GM21717 (cell line): ENCODE results near the gene KIFC1.
A peak's percentile ranks its signal among the peaks of the same experiment; 100 is the strongest.

Source experiments
- ATAC-seq: cut with Tn5 transposase; IDR thresholded peaks from one replicate; pipeline ENCODE4 v1.9.1; 2021; ENCODE audit warnings: mild to moderate bottlenecking, moderate library complexity; ENCODE audit not compliant: unreplicated experiment

The KIFC1 gene

DNA sequence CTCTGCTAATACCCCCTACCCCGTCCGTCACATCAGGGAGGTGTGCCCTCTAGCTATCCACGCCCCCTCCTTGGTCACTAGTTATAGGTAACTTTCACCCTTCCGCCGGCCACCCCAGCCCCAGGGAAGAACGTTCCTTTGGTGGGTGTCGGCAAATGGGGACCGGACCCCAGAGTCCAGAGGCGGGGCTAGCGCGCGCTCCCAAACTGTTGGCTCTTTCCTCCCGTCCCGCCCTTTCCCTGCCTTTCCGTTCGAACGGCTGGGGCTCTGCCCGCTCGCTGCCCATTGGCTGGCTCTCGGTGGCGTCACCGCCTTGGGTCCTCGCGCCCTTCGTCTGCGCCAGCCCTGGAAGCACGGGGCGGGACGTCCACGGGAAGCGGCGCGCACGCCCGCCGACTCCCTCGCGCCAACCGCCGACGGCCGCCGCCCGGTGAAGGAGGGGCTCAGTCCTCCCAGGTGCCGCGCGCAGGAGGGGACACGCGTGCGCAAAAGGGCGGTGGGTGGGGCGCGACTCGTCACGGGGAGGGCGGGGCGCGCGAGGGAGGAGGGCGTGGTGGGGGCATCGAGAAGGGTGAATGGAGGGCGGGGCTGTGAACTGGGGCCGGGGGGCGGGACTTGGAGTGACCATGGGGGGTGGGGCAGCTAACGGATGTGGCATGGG, 18.6 kb downstream of the KIFC1 start:
- ATAC-seq, result peak; percentile 60

GRCh38 chr6:33410711-33411631, 19.3 kb downstream of the KIFC1 start, which contains the start of gene PHF1:
TSS of gene PHF1 (plus strand) at chr6:33411014. CDS start at chr6:33412264, 1,250 bp downstream.
- ATAC-seq, result peak; percentile 20

- ATAC-seq, result no peak
Observed at GRCh38 chr6:33411632-33412005, 20.0 kb downstream of the KIFC1 start.

GRCh38 chr6:33412140-33413009, 20.8 kb downstream of the KIFC1 start:
- ATAC-seq, result no peak

DNA sequence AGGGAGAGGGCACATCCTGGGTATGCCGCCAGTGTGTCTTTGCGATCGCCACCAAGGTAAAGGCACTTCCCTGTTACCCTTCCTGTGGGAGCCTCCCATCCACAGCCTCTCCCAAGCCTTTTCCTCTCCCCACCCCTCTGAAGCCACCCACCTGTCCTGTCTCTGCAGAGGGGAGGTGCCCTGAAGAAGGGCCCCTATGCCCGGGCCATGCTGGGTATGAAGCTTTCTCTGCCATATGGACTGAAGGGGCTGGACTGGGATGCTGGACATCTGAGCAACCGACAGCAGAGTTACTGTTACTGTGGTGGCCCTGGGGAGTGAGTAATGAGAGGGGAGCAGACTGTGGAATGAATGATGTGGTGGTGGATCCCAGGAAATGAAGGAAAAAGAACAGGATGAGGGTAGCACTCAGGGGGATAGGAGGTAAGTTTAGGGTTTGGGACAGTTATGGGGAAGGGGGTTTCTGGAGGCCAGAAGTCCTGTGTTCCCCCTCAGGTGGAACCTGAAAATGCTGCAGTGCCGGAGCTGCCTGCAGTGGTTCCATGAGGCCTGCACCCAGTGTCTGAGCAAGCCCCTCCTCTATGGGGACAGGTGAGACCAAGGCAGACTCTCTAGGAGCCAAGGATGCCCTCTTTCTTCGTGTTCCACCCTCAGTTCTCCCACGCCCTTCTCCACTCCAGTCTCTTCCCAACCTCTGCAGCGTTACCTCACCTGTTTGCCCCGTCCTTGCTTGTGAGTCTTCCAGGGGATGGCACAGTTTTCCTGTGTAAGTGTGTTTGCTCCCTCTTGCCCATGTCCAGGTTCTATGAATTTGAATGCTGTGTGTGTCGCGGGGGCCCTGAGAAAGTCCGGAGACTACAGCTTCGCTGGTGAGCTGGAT, 21.9 kb downstream of the KIFC1 start:
- ATAC-seq, result no peak

GRCh38 chr6:33414592-33415271, 23.1 kb downstream of the KIFC1 start:
- ATAC-seq, result no peak

DNA sequence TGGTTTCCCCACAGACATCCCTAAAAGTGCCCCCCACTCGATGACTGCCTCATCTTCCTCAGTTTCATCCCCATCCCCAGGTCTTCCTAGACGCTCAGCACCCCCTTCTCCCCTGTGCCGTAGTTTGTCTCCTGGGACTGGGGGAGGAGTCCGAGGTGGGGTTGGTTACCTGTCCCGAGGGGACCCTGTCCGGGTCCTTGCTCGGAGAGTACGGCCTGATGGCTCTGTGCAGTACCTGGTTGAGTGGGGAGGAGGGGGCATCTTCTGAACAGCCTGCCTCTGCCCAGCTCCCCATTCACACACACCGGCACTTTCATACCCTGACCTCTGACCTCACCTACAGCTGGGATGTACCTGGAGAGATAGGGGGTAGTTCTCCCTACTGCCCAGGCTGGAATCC, 24.2 kb downstream of the KIFC1 start:
- no peak for ATAC-seq

DNA sequence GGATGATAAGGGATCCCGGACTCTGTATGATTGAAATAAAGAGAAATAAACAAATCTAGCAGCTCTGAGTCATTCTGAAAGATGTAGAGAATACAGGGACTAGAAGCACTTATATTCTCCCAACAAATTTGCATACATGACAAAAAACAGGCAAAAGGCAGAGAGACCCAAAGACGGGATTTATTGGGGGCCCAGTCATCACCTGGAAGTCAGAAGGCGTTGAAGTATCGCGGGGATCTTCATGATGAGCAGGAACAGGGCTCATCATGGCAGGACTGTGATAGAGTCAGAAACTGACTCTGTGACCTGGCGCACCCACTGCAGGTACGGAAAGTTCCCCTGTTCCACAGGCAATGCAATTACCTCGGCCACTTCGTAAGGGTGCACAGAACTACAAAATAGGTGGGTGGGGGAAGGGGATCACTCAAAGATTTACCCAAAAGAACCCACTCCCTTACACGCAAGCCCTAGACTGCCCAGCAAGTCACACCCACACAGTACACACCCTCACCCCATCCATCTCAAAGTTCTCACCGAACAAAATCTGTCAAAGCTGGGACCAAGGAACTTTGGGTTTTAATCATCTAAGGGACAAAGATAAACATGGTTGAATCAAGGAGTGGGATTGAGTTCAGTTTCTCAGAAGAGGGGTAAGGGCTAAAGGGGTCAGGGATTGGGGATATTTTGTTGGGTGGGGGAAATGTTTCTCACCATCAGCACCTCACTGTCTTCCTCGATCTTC, 24.9 kb downstream of the KIFC1 start:
- ATAC-seq, result no peak

- ATAC-seq, result no peak
Observed at GRCh38 chr6:33417128-33417902, 25.7 kb downstream of the KIFC1 start.

DNA sequence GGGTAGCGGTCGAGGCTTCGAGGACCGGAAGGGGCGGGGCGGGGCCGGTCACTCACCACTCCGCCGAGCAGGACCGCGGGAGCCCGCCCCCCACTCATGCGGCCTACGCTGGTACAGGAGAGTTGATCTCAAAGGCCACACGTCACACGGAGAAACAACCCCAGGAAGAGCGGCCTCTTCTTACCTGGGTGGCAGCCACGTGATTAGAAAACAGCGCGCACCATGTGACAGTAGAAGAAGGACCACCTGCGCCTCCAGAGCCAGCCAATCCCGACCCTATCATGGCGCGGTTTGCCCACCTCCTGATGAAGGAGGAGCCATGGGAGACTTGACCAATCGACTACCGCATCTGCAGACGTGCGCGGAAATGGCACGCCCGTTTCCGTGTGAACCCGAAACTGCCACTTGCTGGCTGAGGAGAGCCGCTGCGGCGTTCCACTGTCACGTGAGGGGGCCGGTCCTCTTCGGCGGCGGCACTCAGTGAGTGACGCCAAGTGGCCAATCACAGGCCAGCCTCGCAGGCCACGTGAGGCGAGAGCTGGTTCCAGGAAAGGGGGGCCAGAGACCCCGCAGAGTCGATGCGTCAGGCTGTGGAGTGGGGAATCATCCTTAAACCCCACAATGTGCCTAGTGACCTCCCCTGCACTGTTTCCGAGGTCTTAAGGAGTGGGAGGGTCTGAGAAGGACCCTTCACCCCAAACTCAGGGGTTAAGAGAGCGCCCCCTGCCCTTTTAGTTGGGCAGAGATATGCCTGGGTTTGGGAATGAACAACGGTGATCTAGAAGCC, 26.5 kb downstream of the KIFC1 start, which contains the start of gene CUTA:
TSS of gene CUTA (minus strand) at position 205 of the 787 bp plus-strand sequence. CDS start at position 98, 107 bp downstream.
- peak; percentile 72 for ATAC-seq

DNA sequence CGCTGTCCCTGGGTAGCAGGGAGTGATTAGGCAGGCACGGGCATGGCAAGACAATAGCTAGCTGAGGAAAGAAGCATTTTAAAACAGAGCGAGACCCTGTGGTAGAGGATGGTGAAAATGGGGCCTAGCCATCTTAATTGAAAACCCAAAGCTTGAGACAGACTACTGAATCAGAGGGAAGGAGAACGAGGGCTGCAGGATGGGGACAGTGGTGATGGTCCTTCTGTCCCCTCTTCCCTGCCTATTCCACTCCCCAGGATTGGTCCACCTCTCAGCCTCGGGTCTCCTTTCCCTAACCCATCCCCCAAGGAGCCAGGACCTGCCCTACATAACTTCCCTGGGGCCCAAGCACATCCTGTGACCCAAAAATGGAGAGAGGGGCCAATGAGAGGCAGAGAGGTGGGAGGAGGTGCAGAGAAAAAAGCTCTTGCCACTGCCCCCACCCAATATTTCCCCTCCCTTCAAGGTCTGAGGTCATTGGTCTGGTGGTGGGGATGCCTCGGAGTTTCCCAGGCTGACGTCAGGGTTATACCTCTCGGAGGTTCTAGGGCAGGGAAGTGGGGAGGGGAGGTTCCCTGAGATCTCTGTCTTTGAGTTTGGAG, 27.2 kb downstream of the KIFC1 start:
- ATAC-seq, result no peak

- ATAC-seq, result no peak
Observed at GRCh38 chr6:33419580-33420490, 28.2 kb downstream of the KIFC1 start, which contains the start of gene SYNGAP1. TSS of gene SYNGAP1 (plus strand) at chr6:33420065. CDS start at chr6:33420265, 200 bp downstream.

GRCh38 chr6:33420491-33421343, 29.1 kb downstream of the KIFC1 start:
- ATAC-seq, result no peak

GRCh38 chr6:33421344-33421643, 29.7 kb downstream of the KIFC1 start:
- ATAC-seq, result no peak

DNA sequence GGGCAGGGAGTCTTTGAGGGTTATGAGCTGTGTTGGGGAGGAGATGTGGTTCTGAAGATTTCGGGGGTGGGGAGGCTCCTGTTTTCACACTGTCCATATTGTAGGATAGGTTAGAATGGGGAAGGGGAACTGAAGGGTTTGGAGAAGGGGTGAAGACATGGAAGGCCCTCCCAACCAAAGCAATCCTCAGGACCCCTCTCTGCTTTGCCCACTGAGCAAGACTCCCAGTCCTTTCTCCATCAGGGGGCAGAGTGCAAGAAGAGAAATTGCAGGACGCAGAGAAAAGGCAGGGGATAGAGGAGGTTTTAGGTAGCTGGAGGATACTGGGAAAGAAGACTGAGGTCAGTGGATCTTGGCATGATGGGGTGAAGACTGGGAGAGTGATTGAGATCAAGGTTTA, 32.2 kb downstream of the KIFC1 start:
- no peak for ATAC-seq
